GM21529 (cell line): ENCODE measurements around the gene CELF2.

ENCODE experiments used
- ATAC-seq: cut with Tn5 transposase; IDR thresholded peaks from one replicate; pipeline ENCODE4 v1.9.1; 2021; ENCODE audit not compliant: unreplicated experiment

Gene CELF2

GRCh38 chr10:11213137-11213536 lies 195.5 kb downstream of the CELF2 start:
- no peak for ATAC-seq

DNA sequence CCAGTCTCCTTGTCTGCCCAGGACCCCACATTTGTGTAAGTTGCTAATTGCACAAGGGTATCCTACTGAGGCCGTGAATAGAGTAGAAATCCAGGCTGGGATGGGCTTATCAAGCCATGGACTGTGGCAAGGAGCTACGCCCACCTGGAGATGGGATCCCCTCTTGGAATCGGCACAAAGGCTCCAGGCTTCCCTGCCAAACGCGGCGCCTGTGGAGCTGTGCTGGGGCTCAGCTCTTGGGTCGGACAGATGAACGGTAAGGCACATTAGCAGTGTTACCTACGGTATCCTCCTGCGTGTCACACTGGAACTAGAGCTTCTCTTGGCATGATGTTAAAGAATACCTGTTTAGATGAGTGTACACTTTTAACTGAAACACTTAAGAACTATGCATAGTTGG lies 196.7 kb downstream of the CELF2 start:
- no peak for ATAC-seq

DNA sequence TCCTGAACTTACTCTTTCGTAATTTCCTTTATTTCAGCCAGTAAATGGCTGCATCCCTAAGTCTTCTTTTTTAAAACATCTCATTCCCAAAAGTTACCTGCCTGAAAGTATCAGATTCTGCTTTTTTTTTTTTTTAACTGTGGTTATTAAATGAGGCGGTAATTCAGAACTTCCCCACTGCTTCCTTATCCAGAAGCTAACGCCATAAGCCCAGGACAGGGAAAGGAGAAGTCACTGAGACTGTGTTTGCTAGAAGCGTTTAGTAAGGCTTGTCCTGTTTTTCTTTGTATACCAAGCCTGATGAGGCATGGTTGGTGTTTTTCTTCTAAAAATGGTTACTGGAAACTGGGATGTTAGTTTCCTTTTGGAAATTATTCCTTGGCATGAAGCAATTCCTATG lies 197.8 kb downstream of the CELF2 start:
- no peak for ATAC-seq

- no peak for ATAC-seq
Measured at GRCh38 chr10:11217521-11217920, 199.8 kb downstream of the CELF2 start.

GRCh38 chr10:11218395-11218794 lies 200.7 kb downstream of the CELF2 start:
- ATAC-seq, result no peak

- ATAC-seq, result no peak
Measured at GRCh38 chr10:11219431-11219830, 201.8 kb downstream of the CELF2 start.

GRCh38 chr10:11223081-11223480 lies 205.4 kb downstream of the CELF2 start:
- ATAC-seq, result no peak

DNA sequence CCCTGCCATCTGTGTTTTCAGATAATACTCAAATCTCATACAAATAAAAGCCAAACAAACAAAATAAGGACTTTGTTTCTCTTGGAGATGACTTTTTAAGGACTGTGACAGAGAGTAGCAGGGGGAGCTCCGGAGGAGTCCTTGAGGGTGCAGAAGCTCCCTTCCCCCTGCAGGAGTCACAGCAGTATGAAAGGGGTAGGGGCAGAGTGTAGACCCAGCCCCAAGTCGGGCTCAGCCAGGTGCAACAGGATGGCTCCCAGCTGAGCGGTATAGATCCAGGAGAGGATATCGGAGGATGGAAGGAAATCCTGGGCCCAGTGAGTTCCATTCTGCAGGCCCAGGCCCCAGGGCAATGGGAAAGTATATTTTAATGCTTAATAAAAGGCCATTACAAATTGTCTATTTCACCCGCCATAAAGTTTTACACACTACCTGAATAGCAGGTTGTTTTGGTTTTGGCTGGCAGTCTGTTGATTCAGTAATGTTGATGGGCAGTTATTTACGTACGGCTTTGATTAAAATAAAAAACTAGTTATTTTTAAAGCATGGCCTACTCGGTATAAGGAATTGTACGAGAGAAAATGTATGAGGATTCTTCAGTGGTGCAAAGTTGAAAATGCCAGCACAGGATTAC lies 206.0 kb downstream of the CELF2 start:
- no peak for ATAC-seq

DNA sequence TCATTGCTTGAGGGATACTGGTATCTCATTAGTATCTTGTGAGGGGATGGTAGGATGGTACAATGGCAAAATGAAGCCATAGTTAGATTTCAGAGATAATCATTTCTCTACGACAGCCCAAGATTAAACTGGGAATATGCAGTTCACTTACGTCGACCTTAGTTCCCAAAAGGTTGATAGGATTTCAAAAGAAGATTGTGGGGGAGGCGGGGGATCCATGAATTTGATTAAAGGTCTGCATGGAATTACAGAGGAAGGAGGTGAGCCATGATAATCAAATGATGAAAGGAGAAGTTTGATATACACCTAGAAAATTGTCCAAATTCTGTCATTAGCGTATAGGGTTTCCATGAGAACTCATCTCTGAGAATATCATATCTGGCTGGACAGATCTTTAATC lies 206.6 kb downstream of the CELF2 start:
- no peak for ATAC-seq

GRCh38 chr10:11224792-11225416 lies 207.2 kb downstream of the CELF2 start:
- ATAC-seq, result no peak

DNA sequence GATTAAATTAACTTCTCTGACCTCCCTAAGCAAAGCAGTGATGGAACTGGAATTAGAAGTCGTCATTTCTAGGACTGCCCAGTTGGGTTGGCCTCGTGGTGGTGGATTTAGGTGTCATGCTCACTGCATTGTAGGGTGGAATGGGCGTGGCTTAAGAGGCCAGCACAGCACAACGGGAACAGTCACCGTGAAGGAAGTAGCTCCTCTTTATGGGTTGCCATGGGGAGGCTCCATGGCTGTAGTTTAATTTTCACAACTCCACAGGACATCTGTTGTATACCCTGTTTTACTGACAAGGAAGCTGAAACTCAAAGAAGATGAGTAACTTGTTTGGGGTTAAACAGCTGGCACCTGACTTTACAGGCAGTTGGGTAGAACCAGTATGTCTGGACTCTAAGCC lies 208.3 kb downstream of the CELF2 start:
- ATAC-seq, result peak; percentile 55

DNA sequence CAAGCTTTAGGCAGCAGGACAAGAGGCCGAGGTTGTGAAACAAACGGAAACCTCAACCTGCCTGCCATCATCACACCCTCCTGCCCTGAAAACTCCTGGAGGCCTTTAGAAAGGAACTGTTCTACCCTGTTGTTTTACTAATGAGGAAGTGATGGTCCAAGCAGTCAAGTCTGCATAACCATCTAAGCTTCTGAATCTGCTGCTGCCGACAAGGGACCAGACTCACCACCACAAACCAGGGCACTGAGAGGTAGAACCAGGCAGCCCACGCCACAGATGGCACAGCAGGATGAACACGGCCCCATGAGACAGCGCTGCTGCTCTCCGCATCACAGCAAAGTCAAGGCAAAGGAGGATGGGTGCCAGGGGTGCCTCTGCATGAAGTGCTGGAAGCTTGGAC lies 209.4 kb downstream of the CELF2 start:
- peak; percentile 60 for ATAC-seq

DNA sequence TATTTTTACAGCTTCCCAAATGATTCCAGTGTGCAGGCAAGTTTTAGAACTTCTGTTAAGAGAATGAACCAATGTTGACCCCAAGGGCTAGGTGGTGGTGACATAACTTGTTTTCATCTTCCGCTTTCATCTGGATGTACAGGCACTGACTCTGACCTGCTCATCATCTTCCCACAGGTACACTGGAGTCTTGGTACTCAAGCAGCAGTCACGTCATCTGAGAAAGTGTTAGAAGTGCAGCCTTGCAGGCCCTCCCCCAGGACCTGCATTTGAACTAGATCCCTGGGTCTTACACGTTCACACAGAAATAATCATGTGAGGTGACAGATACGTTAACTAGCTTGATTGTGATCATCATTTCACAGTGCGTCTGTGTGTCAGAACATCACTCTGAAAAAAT lies 212.2 kb downstream of the CELF2 start:
- ATAC-seq, result no peak

DNA sequence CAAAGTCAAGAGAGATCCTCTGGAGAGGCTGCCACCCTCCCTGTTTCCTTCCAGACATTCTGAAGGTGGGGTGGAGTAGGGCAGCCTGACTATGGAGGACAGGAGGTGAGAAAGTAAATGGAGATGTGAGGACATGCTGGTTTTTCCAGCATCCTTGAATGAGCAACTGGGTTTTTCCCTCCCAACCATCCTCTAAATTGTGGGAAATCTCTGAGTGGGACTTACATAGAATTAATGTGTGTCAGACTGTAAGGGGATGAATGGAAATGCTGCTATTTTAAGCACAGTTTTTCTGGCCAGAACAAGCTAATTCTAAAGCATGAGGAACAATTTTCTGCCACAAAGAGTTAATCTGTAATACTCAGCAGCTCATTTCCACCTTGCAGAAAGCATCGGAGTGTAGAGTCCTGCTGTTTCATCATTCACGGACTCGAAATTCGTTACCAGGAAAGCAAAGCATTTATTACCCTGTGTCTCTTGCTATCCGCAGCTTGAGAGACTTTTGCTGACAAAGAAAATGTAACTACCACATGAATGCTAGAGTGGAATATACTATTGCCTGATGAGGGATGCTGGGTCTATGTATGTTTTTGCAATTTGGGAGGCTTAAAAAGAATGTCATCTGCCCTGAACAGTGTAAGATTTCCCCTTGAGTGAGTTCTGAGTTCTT lies 213.0 kb downstream of the CELF2 start:
- ATAC-seq, result no peak

DNA sequence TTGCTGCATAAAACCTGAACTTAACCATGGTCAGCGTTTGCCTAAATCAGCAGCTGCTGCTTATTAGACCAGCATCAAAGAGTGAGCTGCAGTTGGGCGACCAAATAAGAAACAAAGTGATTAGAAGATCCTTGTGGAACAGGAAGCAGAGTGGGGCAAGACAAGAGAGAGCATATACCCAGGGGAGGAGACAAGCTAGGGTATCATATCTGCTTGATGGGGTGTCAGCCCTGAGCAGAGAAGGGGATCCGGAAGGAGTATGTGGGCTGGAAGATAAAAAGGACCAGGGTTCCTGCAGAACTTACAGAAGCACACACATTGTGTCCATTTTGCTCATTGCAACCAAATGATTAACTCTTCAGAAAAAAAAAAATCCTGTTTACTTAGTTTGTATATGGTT lies 213.6 kb downstream of the CELF2 start:
- ATAC-seq, result no peak

GRCh38 chr10:11232222-11232961 lies 214.7 kb downstream of the CELF2 start:
- no peak for ATAC-seq

- no peak for ATAC-seq
Measured at GRCh38 chr10:11234857-11235531, 217.3 kb downstream of the CELF2 start.

- ATAC-seq, result no peak
Measured at GRCh38 chr10:11235771-11236170, 218.1 kb downstream of the CELF2 start.

DNA sequence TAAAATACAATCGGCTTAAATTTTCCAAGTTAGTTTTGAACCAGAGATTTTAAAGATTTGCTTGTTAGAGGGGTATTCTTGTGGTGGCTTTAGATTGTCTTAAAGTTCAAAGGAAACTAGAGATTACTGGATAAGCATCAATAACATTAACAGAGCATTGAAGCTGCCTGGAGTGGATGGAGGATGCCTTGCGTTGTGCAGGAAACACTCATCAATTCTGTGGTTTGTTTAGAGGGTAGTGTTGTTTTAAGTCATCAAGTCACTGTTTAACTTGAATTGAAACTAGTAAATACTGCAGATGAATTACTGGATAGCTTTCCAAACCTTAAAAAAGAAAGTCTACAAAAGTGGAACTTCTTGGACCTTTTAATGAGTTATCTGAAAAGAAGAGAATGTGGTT lies 218.6 kb downstream of the CELF2 start:
- ATAC-seq, result peak; percentile 75

- ATAC-seq, result peak; percentile 27
Measured at GRCh38 chr10:11237571-11237970, 219.9 kb downstream of the CELF2 start.

GRCh38 chr10:11238893-11239292 lies 221.2 kb downstream of the CELF2 start:
- ATAC-seq, result no peak
